NCI-H1436 treated with DMSO at 0.1 percent for 48 hours (cell line): ENCODE results near the gene DET1.
"Not testable (repeated sequence)": the region's sequence is repeated elsewhere in the genome, so short reads cannot be mapped to it uniquely, and the experiment has no call there.

Source experiments
- DNase-seq: peaks from one replicate; lab custom pipeline; 2025; lab: John Stamatoyannopoulos, UW

The DET1 gene

GRCh38 chr15:88546248-88547129 lies at the start of gene DET1:
Gene DET1 (minus strand): TSS chr15:88546681. CDS start chr15:88531705, 14,976 bp downstream.
- DNase-seq: peak; percentile 85

GRCh38 chr15:88591384-88591783 lies 44.9 kb upstream of the DET1 start:
- no peak for DNase-seq

GRCh38 chr15:88590759-88591158 lies 44.3 kb upstream of the DET1 start:
- DNase-seq: no peak

GRCh38 chr15:88586401-88587162 lies 40.1 kb upstream of the DET1 start:
- DNase-seq: no peak

GRCh38 chr15:88580532-88580931 lies 34.1 kb upstream of the DET1 start:
- no peak for DNase-seq

- DNase-seq: no peak
Observed at GRCh38 chr15:88579322-88579721, 32.8 kb upstream of the DET1 start.

- peak; percentile 10 for DNase-seq
Observed at GRCh38 chr15:88574655-88575054, 28.2 kb upstream of the DET1 start.

- DNase-seq: no peak
Observed at GRCh38 chr15:88574077-88574476, 27.6 kb upstream of the DET1 start.

- DNase-seq: no peak
Observed at GRCh38 chr15:88571852-88572259, 25.4 kb upstream of the DET1 start.

- DNase-seq: no peak
Observed at GRCh38 chr15:88571153-88571851, 24.8 kb upstream of the DET1 start.

- no peak for DNase-seq
Observed at GRCh38 chr15:88568589-88568988, 22.1 kb upstream of the DET1 start.

GRCh38 chr15:88564741-88565140 lies 18.3 kb upstream of the DET1 start:
- no peak for DNase-seq

- DNase-seq: no peak
Observed at GRCh38 chr15:88563638-88564037, 17.2 kb upstream of the DET1 start.

GRCh38 chr15:88559565-88559964 lies 13.1 kb upstream of the DET1 start:
- DNase-seq: not testable (repeated sequence)

- DNase-seq: not testable (repeated sequence)
Observed at GRCh38 chr15:88558026-88558425, 11.5 kb upstream of the DET1 start.

- DNase-seq: not testable (repeated sequence)
Observed at GRCh38 chr15:88548009-88548408, 1.5 kb upstream of the DET1 start.

GRCh38 chr15:88545578-88546247 lies 768 bp downstream of the DET1 start:
- DNase-seq: not testable (repeated sequence)

- DNase-seq: no peak
Observed at GRCh38 chr15:88543065-88543776, 3.3 kb downstream of the DET1 start.

GRCh38 chr15:88542342-88542733 lies 4.1 kb downstream of the DET1 start:
- no peak for DNase-seq

- no peak for DNase-seq
Observed at GRCh38 chr15:88541709-88542341, 4.7 kb downstream of the DET1 start.

- DNase-seq: not testable (repeated sequence)
Observed at GRCh38 chr15:88541111-88541510, 5.4 kb downstream of the DET1 start.
